SK-N-MC (cell line): Measurements from ENCODE around the gene SART3.

Source experiments
- EZH2 ChIP-seq: fragments of 200-600 bp; sonication (generic); IDR thresholded peaks from one replicate; pipeline ENCODE4 v1.6.1; 2017; ENCODE audit warnings: antibody characterized with exemption
- FOXP2 ChIP-seq: optimal IDR thresholded peaks from 2 replicates; pipeline ENCODE3; 2011; ENCODE audit warnings: mild to moderate bottlenecking, moderate library complexity; ENCODE audit not compliant: insufficient read depth; ENCODE audit errors: extremely low read length, control extremely low read depth
- POLR2AphosphoS5 ChIP-seq: IDR thresholded peaks from 2 replicates; pipeline ENCODE4 v1.6.1; 2012; ENCODE audit warnings: mild to moderate bottlenecking, low read depth, low read length, borderline replicate concordance

GRCh38 chr12:108585864-108586263 is 24.9 kb upstream of the SART3 start:
- TF ChIP-seq EZH2: no peak
- no peak for TF ChIP-seq POLR2AphosphoS5
- no peak for TF ChIP-seq FOXP2
